ENCODE results near the gene XYLB.

- TF ChIP-seq MAX (IDR thresholded peaks at IDR 0.05) (no peak), POLR2AphosphoS5 (IDR thresholded peaks at IDR 0.05; ENCODE audit: low read depth, low read length) (no peak), CTCF (IDR thresholded peaks at IDR 0.05 in 2 of 3, conservative IDR thresholded peaks at IDR 0.05 in 1 of 3; ENCODE audit: borderline replicate concordance in 1 of 3, insufficient read depth in 1 of 3, low read depth in 2 of 3, low read length in 2 of 3) (no peak), EZH2phosphoT487 (IDR thresholded peaks at IDR 0.05; ENCODE audit: borderline replicate concordance) (no peak), SP1 (IDR thresholded peaks at IDR 0.05; ENCODE audit: low read depth) (no peak), POLR2A (IDR thresholded peaks at IDR 0.05; ENCODE audit: borderline replicate concordance, extremely low read depth, insufficient read depth, insufficient read length) (no peak), ATF3 (IDR thresholded peaks at IDR 0.05) (no peak), ZNF274 (IDR thresholded peaks at IDR 0.05; ENCODE audit: low read depth, low read length) (no peak), EZH2 (IDR thresholded peaks at IDR 0.05) (no peak), YY1 (IDR thresholded peaks at IDR 0.05; ENCODE audit: extremely low read depth, insufficient replicate concordance, low read depth, low read length) (no peak), REST (IDR thresholded peaks at IDR 0.05; ENCODE audit: low read depth) (no peak), EGR1 (IDR thresholded peaks at IDR 0.05; ENCODE audit: low read depth) (no peak), SIN3A (IDR thresholded peaks at IDR 0.05; ENCODE audit: low read depth) (no peak), RAD21 (IDR thresholded peaks at IDR 0.05; ENCODE audit: low read depth) (no peak)
Measured at GRCh38 chr3:38335263-38335662, 11.3 kb upstream of the XYLB start.
